GM12892 (cell line): ENCODE results near the gene FURIN.

Experiments
- POLR2A ChIP-seq: IDR thresholded peaks from 2 replicates; pipeline ENCODE4 v1.6.1; 2011; ENCODE audit warnings: low read depth, low read length, control low read depth
- POLR2AphosphoS5 ChIP-seq: IDR thresholded peaks from 2 replicates; pipeline ENCODE4 v1.6.1; 2011; ENCODE audit warnings: low read depth, low read length, control low read depth

GRCh38 chr15:90889736-90890456 lies 21.5 kb downstream of the FURIN start:
- TF ChIP-seq POLR2AphosphoS5 (no peak), POLR2A (no peak)
